GM12873 (cell line): ENCODE results near the gene PIK3CB.

Experiments
- CTCF ChIP-seq: IDR thresholded peaks from 2 replicates; pipeline ENCODE4 v1.5.1; 2012; ENCODE audit warnings: low read depth, mild to moderate bottlenecking, moderate library complexity, low read length, control low read depth; ENCODE audit not compliant: insufficient read depth; ENCODE audit errors: missing control alignments

Gene PIK3CB

DNA sequence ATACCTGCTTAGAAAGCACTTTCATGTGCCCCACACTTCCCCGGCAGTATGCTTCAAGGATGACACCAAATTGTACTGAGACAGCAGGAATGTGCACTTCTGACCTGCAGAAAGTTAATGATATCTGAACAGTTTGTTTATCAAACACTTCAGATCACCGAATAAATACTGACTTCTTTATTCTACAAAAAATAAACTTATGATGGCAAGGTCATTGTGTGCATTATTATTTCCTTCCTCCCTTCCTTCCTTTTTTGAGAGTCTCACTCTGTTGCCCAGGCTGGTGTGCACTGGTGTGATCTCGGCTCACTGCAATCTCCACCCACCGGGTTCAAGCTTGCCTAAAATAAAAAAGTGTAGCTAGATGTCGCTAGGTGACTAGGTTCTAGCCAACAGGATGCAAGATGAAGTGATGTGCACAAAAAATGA is 145.8 kb downstream of the PIK3CB start:
- no peak for TF ChIP-seq CTCF

DNA sequence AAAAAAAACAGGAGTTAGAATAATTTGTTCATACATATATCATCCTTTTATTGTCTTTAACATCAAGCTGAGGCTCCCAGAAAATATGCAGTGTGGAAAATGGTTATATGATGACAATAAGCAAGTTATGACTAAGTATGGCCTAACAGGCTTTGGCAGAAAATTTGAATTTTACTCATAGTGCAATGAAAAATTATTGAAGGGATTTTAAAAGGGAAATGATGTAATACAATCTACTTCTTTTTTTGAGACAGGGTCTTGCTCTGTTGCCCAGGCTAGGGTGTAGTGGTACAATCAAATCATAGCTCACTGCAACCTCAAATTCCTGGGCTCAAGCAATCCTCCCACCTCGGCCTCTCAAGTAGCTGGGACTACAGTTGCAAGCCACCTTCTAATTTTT is 147.5 kb downstream of the PIK3CB start:
- TF ChIP-seq CTCF, result no peak

DNA sequence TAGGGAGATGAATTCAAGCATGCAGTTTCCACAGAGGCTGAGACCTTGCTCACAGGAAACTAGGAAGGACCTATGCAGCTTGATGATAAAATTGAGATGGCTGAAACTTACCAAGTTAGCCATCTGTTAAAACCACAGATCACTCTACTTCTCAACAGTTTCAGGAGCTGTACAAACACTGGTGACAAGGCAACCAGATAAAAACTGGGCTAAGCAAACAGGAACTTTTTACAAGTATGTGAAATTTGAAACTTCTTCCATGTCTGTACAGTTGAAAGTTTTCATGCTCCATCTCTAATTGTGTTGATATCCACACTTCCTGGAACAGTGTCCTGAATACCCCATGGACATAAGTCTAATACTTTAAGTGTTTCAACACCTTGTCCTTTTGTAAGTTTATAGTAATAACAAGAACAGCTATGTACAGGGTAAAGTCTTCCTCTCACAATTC is 147.9 kb downstream of the PIK3CB start:
- TF ChIP-seq CTCF, result no peak

- no peak for TF ChIP-seq CTCF
Measured at GRCh38 chr3:138684396-138684795, 150.3 kb downstream of the PIK3CB start.

GRCh38 chr3:138682648-138683047 is 152.1 kb downstream of the PIK3CB start:
- no peak for TF ChIP-seq CTCF

- no peak for TF ChIP-seq CTCF
Measured at GRCh38 chr3:138681463-138682220, 153.1 kb downstream of the PIK3CB start.

GRCh38 chr3:138678874-138679392 is 155.8 kb downstream of the PIK3CB start:
- TF ChIP-seq CTCF, result no peak
